Thyroid gland (tissue), 4 donors: ENCODE measurements around the gene SHISA4. TPM values are rescaled to one million over a fixed set of nuclear protein-coding genes. Genes with fewer than 3 reads are reported as not detected.

Source experiments
- DNase-seq, 2 donors: peaks; one replicate each; pipeline ENCODE4 v3.0.0-alpha.2; 2019
- H3K27ac ChIP-seq, 3 donors: fragments of 200-600 bp; sonication (generic); 1 replicate in 2 of 3; 2 replicates in 1 of 3; pipeline ENCODE4 v1.5.1; 2016 to 2019; ENCODE audit warnings: mild to moderate bottlenecking in 1 of 3, moderate library complexity in 1 of 3
- H3K27me3 ChIP-seq: fragments of 200-600 bp; sonication (generic); one replicate; pipeline ENCODE4 v1.5.1; 2019
- H3K36me3 ChIP-seq, 2 donors: fragments of 200-600 bp; sonication (generic); one replicate each; pipeline ENCODE4 v1.5.1; 2016 to 2019
- H3K4me1 ChIP-seq, 2 donors: fragments of 200-600 bp; sonication (generic); one replicate each; pipeline ENCODE4 v1.5.1; 2017 to 2019
- H3K4me3 ChIP-seq, 3 donors: fragments of 200-600 bp; sonication (generic); replicated peaks in 1 of 3; 1 replicate in 2 of 3; 2 replicates in 1 of 3; pipeline ENCODE4 v1.5.1; 2016; ENCODE audit warnings: mild to moderate bottlenecking in 1 of 3
- H3K9me3 ChIP-seq: fragments of 200-600 bp; sonication (generic); one replicate; pipeline ENCODE4 v1.5.1; 2017
- POLR2A ChIP-seq, 2 donors: fragments of 450-650 bp; IDR thresholded peaks; one replicate each; pipeline ENCODE4 v1.6.1; 2017; ENCODE audit warnings: antibody characterized with exemption in 2 of 2, mild to moderate bottlenecking in 2 of 2, moderate library complexity in 1 of 2
- WGBS, 2 donors: methylation state at CpG; one replicate each; pipeline ENCODE4 v1.1.5; 2017; 5-methylcytosine and 5-hydroxymethylcytosine counted together
- intact Hi-C: fragments of 100-400 bp; cut with DNase I; formaldehyde crosslinking; loops from one replicate; pipeline ENCODE4 v1.15.1; 2023
- total RNA-seq, 4 donors: library from RNA; depleted of rRNA; stranded (reverse); fragments of >200 nt; gene quantifications; one replicate each; pipeline ENCODE4 v1.2.3, GENCODE V29; 2016
- TF ChIP-seq, protein P1 (sequence below), 6 experiments: fragments of 200-600 bp in 3 of 6; fragments of 450-650 bp in 3 of 6; sonication (generic) in 3 of 6; IDR thresholded peaks; one replicate each; pipeline ENCODE4 v1.5.1; 2016 to 2019; ENCODE audit warnings: antibody characterized with exemption in 6 of 6, mild to moderate bottlenecking in 2 of 6, inconsistent platforms in 1 of 6, moderate library complexity in 1 of 6

SHISA4 gene
- total RNA-seq, 4 donors from 2014 or later = 28.8 to 60.3 (median 50.3) TPM

DNA sequence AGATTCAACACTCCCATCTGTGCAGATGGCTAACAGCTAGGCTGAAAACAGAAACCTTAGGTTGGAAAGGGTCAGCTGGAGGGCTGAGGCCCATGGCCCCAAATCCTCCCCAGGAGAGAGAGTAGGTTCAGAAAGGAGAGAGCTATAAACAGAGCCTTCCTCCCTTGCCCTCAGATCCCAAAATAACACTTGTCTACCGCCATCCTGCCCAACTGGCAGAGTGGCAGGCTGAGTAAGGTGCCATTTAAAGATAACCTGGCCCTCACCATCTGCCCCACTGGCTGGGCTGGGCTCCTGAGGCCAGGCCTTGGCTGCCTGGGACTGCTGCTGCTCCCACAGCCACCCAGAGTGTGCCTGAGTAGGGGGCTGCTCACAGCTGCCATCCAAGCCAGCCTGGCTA lies 4.3 kb upstream of the SHISA4 start:
- intact Hi-C loops = no loop called here
- TF ChIP-seq, protein P1, sequence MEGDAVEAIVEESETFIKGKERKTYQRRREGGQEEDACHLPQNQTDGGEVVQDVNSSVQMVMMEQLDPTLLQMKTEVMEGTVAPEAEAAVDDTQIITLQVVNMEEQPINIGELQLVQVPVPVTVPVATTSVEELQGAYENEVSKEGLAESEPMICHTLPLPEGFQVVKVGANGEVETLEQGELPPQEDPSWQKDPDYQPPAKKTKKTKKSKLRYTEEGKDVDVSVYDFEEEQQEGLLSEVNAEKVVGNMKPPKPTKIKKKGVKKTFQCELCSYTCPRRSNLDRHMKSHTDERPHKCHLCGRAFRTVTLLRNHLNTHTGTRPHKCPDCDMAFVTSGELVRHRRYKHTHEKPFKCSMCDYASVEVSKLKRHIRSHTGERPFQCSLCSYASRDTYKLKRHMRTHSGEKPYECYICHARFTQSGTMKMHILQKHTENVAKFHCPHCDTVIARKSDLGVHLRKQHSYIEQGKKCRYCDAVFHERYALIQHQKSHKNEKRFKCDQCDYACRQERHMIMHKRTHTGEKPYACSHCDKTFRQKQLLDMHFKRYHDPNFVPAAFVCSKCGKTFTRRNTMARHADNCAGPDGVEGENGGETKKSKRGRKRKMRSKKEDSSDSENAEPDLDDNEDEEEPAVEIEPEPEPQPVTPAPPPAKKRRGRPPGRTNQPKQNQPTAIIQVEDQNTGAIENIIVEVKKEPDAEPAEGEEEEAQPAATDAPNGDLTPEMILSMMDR (IDR thresholded peaks at IDR 0.05) = no peak
- no peak for TF ChIP-seq POLR2A (IDR thresholded peaks at IDR 0.05)
- DNase-seq = no peak
- Histone ChIP-seq H3K4me3 (no peak overlapping the region), H3K27ac (no peak overlapping the region), H3K36me3 (no peaks in the 10 kb centered on the region), H3K9me3 (no peaks in the 10 kb centered on the region), H3K4me1 (peaks cover 16 to 42% of the 10 kb centered on the region in 2 donors), H3K27me3 (no peaks in the 10 kb centered on the region)
- 43 to 67% methylated on average over 1 of the region's 1 CpG for WGBS, 2 donors

DNA sequence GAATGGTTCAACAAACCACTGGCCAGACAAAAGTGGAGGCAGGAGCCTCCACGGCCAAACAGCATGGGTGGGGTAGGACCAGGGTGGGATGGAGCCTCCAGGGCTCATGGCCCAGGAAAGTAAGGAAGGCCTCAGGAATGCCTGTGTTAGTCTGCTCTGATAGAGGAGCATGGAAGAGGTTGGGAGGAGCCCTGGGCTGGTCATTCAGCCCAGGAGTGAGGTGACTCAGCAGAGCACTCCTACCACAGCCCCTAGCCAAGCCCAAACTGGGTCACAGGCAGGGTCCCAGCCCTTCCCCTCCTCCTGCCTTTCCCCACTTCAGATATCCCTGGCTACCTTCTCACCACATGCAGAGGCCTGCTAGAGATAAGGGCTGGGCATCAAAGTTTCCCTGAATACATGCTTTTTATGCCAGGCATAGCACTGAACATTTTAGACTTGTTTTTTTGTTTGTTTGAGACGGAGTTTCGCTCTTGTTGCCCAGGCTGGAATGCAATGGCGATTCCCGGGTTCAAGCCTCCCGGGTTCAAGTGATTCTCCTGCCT lies 3.1 kb upstream of the SHISA4 start:
- DNase-seq = peak; percentile 57 to 66
- TF ChIP-seq POLR2A (IDR thresholded peaks at IDR 0.05) = no peak
- TF ChIP-seq, protein P1 (IDR thresholded peaks at IDR 0.05) = no peak
- H3K36me3 ChIP-seq = no peaks in the 10 kb centered on the region
- H3K27me3 ChIP-seq = no peaks in the 10 kb centered on the region
- WGBS, 2 donors = 79 to 88% methylated on average over 6 of the region's 6 CpGs
- H3K4me1 ChIP-seq = peaks cover 17 to 46% of the 10 kb centered on the region in 2 donors
- H3K27ac ChIP-seq = peak overlapping the region in 1 of 3 donors; percentile 47
- H3K4me3 ChIP-seq = no peak overlapping the region
- intact Hi-C loops = no loop called here
- H3K9me3 ChIP-seq = no peaks in the 10 kb centered on the region

DNA sequence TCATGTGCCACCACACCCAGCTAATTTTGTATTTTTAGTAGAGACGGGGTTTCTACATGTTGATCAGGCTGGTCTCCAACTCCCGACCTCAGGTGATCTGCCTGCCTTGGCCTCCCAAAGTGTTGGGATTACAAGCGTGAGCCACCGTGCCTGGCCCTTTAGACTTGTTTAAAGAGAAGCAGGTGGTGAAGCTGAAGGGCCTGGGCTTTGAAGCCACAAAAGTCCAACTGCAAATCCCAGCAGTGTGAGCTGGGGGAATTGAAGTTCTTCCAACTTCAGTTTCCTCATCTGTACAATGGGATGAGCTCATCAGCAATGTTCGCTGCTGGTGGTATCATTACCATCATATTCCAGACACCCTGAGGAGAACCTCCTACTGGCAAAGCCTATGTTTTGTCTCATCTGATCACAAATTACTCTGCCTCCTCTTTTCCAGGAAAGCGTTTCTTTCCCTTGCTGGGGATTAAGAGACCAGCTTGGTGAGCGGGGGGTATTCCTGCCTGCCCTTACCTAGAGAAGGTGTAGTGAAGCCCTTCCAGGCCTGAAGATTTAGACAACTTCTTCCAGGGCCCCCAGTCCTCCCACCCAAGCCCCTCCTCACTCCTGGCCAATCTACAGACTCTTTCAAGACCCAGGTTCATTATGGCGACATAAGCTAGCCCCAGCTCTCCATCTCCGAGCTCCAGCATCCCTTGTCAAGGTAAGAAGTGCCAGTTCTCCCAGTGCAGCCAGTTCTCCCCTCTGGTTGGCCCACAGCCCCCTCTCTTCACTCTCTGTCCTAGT lies 2.4 kb upstream of the SHISA4 start:
- Histone ChIP-seq H3K4me3 (no peak overlapping the region), H3K36me3 (no peaks in the 10 kb centered on the region), H3K27me3 (no peaks in the 10 kb centered on the region), H3K27ac (peak overlapping the region in 1 of 3 donors; percentile 47), H3K4me1 (peaks cover 17 to 46% of the 10 kb centered on the region in 2 donors), H3K9me3 (no peaks in the 10 kb centered on the region)
- WGBS, 2 donors = 88 to 92% methylated on average over 9 of the region's 9 CpGs
- TF ChIP-seq, protein P1 (IDR thresholded peaks at IDR 0.05) = no peak
- TF ChIP-seq POLR2A (IDR thresholded peaks at IDR 0.05) = no peak
- DNase-seq = no peak
- intact Hi-C loops = no loop called here

DNA sequence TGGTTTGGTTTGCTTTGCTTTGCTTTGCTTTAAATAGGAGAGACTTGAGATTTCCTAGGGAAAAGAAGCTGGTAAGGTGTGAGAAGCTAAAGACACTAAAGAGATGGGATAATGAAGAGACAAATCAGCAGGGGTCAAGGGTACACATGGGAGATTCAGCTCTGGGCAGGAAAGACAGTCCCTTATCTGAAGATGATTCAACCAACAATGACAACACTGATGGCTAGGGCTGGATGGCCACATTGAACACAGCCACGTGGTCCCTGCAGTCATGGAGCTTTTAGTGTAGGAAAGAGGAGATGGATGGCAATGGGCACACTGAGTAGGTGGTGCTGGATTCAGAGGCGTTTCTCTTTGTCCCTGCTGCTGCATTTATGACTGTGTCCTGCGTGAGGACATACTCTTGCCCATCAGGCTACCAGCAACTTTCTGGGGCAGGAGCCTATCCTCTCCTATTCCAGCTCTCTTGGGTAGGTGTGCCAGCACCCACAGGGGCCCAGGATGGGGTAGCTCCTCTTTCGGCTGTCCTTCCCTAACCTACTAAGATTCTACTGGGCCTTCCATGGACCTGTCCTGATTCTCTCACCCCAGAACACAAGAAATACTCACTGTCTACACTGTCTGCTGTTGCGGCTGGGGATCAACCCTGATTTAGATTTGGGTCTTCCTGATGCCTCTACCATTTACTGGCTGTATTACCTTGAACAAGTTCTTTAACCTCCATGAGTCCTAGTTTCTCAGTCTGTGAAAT lies 1.4 kb upstream of the SHISA4 start:
- no peaks in the 10 kb centered on the region for H3K9me3 ChIP-seq
- 84 to 94% methylated on average over 5 of the region's 5 CpGs for WGBS, 2 donors
- TF ChIP-seq POLR2A (IDR thresholded peaks at IDR 0.05) = no peak
- TF ChIP-seq, protein P1 (IDR thresholded peaks at IDR 0.05) = no peak
- DNase-seq = no peak
- no peak overlapping the region for H3K4me3 ChIP-seq
- peaks cover 17 to 46% of the 10 kb centered on the region in 2 donors for H3K4me1 ChIP-seq
- no peaks in the 10 kb centered on the region for H3K27me3 ChIP-seq
- intact Hi-C loops = no loop called here
- no peaks in the 10 kb centered on the region for H3K36me3 ChIP-seq
- peak overlapping the region in 2 of 3 donors; percentile 9 to 69 for H3K27ac ChIP-seq
